GM12874 (cell line): ENCODE measurements around the gene SELENOI.
A peak's percentile ranks its signal among the peaks of the same experiment; 100 is the strongest.

Experiments used
- TF ChIP-seq, protein P1 (sequence below): IDR thresholded peaks from 2 replicates; pipeline ENCODE4 v1.5.1; 2011; ENCODE audit warnings: low read depth, mild to moderate bottlenecking, control low read depth, low read length, moderate library complexity; ENCODE audit not compliant: insufficient read depth

Gene SELENOI

DNA sequence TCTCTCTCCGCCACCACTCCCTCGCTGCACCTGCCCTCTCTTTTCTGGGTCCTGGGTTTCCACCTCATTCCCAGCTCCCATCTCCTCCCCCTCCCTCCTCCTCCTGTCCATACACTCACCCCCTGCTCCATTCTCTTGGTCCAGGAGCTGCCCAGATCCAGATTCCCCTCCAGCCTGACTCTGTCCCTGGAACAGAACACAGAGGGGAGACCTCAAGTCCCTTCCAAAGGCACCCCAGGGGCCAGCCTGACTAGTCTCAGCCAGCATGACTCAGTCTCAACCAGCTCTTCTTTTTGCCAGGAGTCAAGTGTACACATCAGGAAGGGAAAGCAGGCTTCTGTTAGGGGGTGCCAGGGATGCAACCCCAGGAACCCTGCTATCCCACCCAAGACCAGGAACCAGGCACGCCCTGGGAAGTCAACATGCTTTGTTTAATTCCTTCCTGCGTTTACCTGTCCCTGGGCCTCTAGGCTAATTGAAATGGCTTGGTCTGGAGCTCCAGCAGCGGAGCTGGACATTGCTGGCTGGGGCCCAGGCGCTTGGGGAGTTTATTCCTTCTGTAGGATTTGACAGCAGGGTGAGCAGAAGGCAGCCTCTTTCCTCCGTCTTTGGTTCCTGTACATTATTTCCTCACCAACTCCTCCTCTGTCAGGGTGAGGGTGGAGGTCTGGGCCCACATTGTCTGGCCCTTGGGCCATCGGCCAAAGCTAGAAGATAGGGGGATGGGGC is 28.4 kb upstream of the SELENOI start:
- TF ChIP-seq, protein P1, sequence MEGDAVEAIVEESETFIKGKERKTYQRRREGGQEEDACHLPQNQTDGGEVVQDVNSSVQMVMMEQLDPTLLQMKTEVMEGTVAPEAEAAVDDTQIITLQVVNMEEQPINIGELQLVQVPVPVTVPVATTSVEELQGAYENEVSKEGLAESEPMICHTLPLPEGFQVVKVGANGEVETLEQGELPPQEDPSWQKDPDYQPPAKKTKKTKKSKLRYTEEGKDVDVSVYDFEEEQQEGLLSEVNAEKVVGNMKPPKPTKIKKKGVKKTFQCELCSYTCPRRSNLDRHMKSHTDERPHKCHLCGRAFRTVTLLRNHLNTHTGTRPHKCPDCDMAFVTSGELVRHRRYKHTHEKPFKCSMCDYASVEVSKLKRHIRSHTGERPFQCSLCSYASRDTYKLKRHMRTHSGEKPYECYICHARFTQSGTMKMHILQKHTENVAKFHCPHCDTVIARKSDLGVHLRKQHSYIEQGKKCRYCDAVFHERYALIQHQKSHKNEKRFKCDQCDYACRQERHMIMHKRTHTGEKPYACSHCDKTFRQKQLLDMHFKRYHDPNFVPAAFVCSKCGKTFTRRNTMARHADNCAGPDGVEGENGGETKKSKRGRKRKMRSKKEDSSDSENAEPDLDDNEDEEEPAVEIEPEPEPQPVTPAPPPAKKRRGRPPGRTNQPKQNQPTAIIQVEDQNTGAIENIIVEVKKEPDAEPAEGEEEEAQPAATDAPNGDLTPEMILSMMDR: no peak

DNA sequence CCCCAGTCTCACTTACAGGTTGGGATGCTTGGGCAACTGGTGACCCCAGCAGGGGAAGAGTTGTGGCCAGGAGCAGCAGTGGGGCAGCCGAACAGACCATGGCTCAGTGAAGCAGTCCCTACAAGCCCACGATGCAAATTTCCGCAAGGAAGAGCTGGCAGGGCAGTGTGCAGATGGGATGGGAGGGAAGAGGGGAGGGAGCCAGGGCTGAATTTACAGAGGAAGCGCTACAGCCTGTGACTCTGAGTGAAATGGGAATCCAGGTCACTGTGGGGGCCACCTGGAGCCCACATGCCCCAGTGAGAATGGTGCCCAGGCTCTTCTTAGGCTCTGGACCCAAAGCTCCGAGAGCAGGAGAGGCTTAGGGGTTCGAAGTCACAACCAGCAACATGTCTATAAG is 27.0 kb upstream of the SELENOI start:
- TF ChIP-seq, protein P1: no peak

DNA sequence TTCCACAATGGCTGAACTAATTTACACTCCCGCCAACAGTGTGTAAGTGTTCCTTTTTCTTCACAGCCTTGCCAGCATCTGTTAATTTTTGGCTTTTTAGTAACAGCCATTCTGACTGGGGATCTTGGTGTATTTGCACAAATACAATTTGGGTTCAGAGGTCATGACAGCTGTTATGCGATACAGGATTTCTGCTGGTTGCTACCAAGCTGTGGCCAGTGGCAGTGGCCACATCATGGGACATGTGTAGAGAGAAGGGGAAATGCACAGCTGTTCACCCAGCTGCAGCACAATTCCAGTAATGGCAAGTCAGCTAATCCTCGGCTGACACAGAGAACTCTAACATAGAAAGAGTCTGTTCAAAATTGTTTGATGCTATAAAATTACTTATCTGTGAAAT is 21.0 kb upstream of the SELENOI start:
- TF ChIP-seq, protein P1: no peak

DNA sequence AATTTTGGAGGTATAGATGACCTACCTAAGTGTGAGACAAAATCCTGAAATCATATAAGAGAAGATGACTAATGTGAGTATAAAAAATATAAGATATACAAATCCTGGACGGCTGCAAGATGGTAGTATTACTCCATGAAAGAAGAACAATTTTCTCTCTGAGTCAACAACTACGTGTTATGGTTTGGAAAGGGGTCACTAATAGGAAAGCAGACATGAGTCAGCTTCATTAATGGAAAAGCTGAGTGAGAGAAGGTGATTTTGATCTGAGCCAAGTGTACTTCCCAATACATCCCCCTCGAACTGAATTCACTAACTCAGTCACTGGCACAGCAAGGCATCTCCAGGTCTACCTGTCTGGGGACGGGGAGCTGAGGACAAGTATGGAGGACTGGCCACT is 20.1 kb upstream of the SELENOI start:
- TF ChIP-seq, protein P1: no peak

DNA sequence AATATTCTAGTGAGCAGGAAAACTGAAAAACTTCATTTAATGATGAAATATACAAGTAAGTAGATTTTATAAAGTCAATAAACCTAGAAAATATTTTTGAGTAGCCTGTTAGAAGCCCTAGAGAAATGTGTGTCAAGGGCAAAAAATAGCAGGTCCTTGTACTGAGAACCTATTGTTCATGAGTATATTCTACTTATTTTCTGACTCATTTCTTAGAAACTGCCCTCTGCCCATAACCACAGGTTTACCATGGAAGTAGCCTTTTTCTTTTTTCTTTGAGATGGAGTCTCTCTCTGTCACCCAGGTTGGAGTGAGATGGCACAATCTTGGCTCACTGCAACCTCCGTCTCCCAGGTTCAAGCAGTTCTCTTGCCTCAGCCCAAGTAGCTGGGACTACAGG is 19.4 kb upstream of the SELENOI start:
- TF ChIP-seq, protein P1: no peak

DNA sequence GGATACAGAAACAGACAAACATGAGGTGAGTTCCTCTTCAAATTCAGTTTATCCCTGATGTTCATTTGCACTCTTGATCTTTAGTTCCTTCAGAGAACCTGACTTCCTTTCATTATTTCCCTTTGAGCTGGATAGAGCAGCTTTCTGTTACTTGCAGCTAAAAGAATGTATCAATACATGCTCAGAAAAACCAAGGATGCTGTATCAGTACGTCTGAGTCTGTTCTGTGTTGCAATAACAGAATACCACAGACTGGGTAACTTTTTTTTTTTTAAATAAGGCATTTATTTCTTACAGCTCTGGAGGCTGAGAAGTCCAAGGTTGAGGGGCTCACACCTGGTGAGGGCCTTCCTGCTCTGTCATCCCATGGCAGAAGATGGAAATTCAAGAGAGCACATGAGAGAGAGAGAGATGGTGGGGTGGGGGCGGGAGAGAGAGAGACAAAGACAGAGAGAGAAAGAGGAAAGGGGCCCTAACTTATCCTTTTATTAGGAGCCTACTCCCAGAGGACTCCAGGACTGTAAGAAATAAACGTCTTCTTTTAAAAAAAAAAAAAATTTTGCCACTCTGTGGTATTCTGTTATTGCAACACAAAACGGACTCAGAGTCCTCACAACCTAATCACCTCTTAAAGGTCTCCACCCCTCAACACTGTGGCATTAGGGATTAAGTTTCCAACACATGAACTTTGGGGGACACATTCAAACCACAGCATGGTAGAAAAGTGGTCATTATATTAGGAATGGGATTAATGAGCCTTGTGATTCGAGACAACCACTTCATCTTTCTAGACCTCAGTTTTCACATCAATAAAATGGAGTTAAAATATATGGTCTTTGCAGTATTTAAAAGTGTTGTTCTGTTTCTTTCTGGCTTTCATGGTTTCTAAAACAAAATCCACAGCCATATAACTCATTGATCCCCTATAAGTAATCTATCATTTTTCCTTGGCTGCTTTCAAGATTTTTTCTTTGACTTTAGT is 18.4 kb upstream of the SELENOI start:
- TF ChIP-seq, protein P1: no peak

DNA sequence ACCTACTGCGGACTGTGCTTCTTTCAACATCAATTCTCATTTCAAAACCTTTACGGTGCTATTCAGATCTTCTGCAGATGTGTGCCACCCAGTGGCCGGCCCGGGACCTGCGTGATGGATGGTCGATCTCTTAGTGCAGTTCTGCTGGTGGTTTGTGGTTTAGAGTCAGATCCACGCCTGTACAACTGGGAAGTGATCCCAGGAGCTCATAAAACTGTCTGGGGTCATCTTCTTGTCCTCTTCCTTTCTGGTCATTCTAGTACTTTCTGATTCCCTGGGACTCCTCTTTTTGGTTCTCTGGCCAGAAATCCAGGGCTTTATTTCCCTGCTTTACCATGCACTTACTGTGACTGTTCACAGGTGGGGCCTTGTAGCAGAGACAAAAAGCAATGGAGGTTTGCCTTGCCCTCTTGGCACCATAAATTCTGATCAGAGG is 15.8 kb upstream of the SELENOI start:
- TF ChIP-seq, protein P1: peak; percentile 87
